Prostate gland (tissue), 2 donors: ENCODE results near the gene KXD1. TPM values are rescaled to one million over a fixed set of nuclear protein-coding genes. Genes with fewer than 3 reads are reported as not detected.

Experiments used
- DNase-seq: peaks from one replicate; pipeline ENCODE4 v3.0.0-alpha.2; 2019; ENCODE audit warnings: low spot score
- H3K27ac ChIP-seq, 2 donors: fragments of 200-600 bp; sonication (generic); 2 replicates each; pipeline ENCODE4 v1.5.1; 2017 to 2019
- H3K27me3 ChIP-seq: fragments of 200-600 bp; sonication (generic); replicated peaks from 2 replicates; pipeline ENCODE4 v1.5.1; 2019; ENCODE audit not compliant: insufficient read depth
- H3K36me3 ChIP-seq, 2 donors: fragments of 200-600 bp; sonication (generic); 1 replicate in 1 of 2; 2 replicates in 1 of 2; pipeline versions ENCODE4 v1.5.1 to v1.8.1; 2017 to 2019
- H3K4me1 ChIP-seq: fragments of 200-600 bp; sonication (generic); replicated peaks from 2 replicates; pipeline ENCODE4 v1.5.1; 2019
- H3K4me3 ChIP-seq, 2 donors: fragments of 200-600 bp; sonication (generic); 2 replicates each; pipeline ENCODE4 v1.5.1; 2017 to 2019
- H3K9me3 ChIP-seq: fragments of 200-600 bp; sonication (generic); 2 replicates; pipeline ENCODE4 v1.5.1; 2017
- POLR2A ChIP-seq: fragments of 450-650 bp; IDR thresholded peaks from one replicate; pipeline ENCODE4 v1.6.1; 2016; ENCODE audit warnings: antibody characterized with exemption, mild to moderate bottlenecking
- POLR2AphosphoS5 ChIP-seq: sonication (generic); formaldehyde crosslinking; IDR thresholded peaks from one replicate; pipeline ENCODE4 v1.6.1; 2017; ENCODE audit warnings: antibody characterized with exemption
- WGBS: methylation state at CpG from one replicate; pipeline ENCODE4 v1.1.5; 2018; 5-methylcytosine and 5-hydroxymethylcytosine counted together
- intact Hi-C: fragments of 100-400 bp; cut with DNase I; formaldehyde crosslinking; loops from one replicate; pipeline ENCODE4 v1.14.2; 2022
- total RNA-seq, 2 donors: library from RNA; depleted of rRNA; stranded (reverse); fragments of >200 nt; gene quantifications; one replicate each; pipeline ENCODE4 v1.1.0, GENCODE V29; 2016
- TF ChIP-seq, protein P1 (sequence below), 4 experiments: fragments of 200-600 bp in 2 of 4; fragments of 450-650 bp in 2 of 4; sonication (generic) in 2 of 4; IDR thresholded peaks; 1 replicate in 3 of 4; 2 replicates in 1 of 4; pipeline ENCODE4 v1.5.1; 2016 to 2019; ENCODE audit warnings: antibody characterized with exemption in 4 of 4, mild to moderate bottlenecking in 2 of 4, moderate library complexity in 2 of 4

The KXD1 gene
- total RNA-seq, 2 donors from 2014 or later: 115 to 130 TPM

DNA sequence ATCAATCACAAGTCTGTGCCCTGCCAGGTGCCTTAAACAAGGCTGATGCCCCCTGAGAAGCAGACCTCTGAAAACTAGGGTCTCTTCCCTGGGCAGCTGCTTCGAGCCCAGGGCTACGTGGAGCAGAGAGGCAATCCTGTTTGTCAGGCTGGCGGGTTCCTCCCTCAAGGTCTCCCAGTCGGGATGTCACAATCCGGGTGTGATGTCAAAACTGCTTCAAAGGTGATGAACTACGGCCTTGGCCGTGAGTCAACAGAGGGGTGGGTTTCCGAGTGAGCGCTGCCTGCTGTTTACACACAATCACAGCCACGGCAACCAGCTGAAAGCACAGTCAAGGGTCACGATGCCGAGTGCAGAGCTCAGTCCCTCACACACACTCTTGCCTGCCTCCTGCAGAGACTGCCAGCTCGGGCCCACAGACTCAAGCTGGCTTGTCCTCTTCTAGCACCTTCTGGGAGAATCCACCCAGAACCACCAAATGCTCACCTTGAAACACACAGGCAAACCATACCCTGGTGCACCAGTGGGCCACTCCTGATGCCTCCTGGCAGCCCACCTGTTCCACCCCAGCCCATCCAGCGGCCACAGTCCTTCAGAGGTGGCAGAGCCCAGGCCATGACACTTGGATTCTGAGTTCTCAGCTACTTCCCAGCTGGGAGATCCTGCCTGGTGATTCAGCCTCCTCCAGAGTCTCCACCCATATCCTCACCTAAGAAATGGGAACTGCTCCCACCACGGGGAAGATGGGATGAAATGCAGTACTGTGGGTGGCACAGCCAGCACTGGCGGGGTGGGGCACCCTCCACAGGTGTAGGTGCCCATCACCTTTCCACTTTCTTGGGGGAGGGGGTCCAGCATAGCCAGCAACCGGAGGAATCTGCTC, 42.6 kb upstream of the KXD1 start:
- Histone ChIP-seq H3K27ac (no peak overlapping the region), H3K27me3 (no peaks in the 10 kb centered on the region), H3K36me3 (no peaks in the 10 kb centered on the region), H3K9me3 (no peaks in the 10 kb centered on the region), H3K4me3 (no peak overlapping the region), H3K4me1 (no peaks in the 10 kb centered on the region)
- TF ChIP-seq POLR2AphosphoS5 (no peak), POLR2A (no peak)
- TF ChIP-seq, protein P1, sequence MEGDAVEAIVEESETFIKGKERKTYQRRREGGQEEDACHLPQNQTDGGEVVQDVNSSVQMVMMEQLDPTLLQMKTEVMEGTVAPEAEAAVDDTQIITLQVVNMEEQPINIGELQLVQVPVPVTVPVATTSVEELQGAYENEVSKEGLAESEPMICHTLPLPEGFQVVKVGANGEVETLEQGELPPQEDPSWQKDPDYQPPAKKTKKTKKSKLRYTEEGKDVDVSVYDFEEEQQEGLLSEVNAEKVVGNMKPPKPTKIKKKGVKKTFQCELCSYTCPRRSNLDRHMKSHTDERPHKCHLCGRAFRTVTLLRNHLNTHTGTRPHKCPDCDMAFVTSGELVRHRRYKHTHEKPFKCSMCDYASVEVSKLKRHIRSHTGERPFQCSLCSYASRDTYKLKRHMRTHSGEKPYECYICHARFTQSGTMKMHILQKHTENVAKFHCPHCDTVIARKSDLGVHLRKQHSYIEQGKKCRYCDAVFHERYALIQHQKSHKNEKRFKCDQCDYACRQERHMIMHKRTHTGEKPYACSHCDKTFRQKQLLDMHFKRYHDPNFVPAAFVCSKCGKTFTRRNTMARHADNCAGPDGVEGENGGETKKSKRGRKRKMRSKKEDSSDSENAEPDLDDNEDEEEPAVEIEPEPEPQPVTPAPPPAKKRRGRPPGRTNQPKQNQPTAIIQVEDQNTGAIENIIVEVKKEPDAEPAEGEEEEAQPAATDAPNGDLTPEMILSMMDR (IDR thresholded peaks at IDR 0.05): no peak
- intact Hi-C loops: no loop called here
- WGBS: 65% methylated on average over 17 of the region's 17 CpGs
- no peak for DNase-seq

DNA sequence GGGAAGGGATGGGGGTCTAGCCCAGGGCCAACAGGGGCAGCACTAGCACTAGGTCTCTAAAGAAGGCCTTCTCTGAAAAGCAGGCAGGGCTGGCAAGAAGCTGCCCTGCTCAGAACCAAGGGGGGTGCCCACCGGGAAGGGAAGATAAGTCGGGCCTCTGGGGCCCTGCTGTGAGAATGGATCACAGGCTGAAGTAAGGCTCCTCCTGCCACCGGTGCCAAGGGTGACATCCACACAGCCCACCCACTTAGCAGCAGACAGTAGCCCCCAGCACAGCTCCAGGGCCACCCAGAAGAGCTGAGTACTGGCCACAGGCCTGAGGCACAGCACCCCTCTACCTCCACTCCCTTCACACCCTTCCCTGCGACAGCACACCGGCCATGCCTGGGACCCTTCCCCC, 41.7 kb upstream of the KXD1 start:
- TF ChIP-seq POLR2AphosphoS5 (no peak), POLR2A (no peak)
- TF ChIP-seq, protein P1 (IDR thresholded peaks at IDR 0.05): no peak
- Histone ChIP-seq H3K4me3 (no peak overlapping the region), H3K27ac (no peak overlapping the region), H3K4me1 (no peaks in the 10 kb centered on the region), H3K36me3 (no peaks in the 10 kb centered on the region), H3K27me3 (no peaks in the 10 kb centered on the region), H3K9me3 (no peaks in the 10 kb centered on the region)
- 83% methylated on average over 4 of the region's 5 CpGs for WGBS
- DNase-seq: no peak
- intact Hi-C loops: no loop called here

GRCh38 chr19:18517606-18518005, 40.1 kb upstream of the KXD1 start:
- Histone ChIP-seq H3K27ac (no peak overlapping the region), H3K4me3 (no peak overlapping the region), H3K4me1 (no peaks in the 10 kb centered on the region), H3K36me3 (no peaks in the 10 kb centered on the region), H3K9me3 (no peaks in the 10 kb centered on the region), H3K27me3 (no peaks in the 10 kb centered on the region)
- intact Hi-C loops: no loop called here
- no peak for DNase-seq
- TF ChIP-seq POLR2A (no peak), POLR2AphosphoS5 (no peak)
- TF ChIP-seq, protein P1 (IDR thresholded peaks at IDR 0.05): no peak
- WGBS: 95% methylated on average over 4 of the region's 4 CpGs

GRCh38 chr19:18518639-18519038, 39.0 kb upstream of the KXD1 start:
- H3K36me3 ChIP-seq: no peaks in the 10 kb centered on the region
- no peak for TF ChIP-seq POLR2A
- TF ChIP-seq, protein P1 (IDR thresholded peaks at IDR 0.05): no peak
- no peak for TF ChIP-seq POLR2AphosphoS5
- 94% methylated on average over 9 of the region's 9 CpGs for WGBS
- no peak overlapping the region for H3K4me3 ChIP-seq
- intact Hi-C loops: no loop called here
- no peaks in the 10 kb centered on the region for H3K4me1 ChIP-seq
- no peaks in the 10 kb centered on the region for H3K27me3 ChIP-seq
- H3K27ac ChIP-seq: no peak overlapping the region
- DNase-seq: no peak
- H3K9me3 ChIP-seq: no peaks in the 10 kb centered on the region
